Brain microvascular endothelial cell (primary cell): Measurements from ENCODE around the gene CYS1.
"Not testable (repeated sequence)": the region's sequence is repeated elsewhere in the genome, so short reads cannot be mapped to it uniquely, and the experiment has no call there.

ENCODE experiments used
- DNase-seq: peaks from one replicate; pipeline ENCODE4 v3.0.0-alpha.2; 2020
- H3K27ac ChIP-seq: fragments of 250-450 bp; sonication (Bioruptor Pico); 2 replicates; pipeline ENCODE4 v1.5.1; 2020; ENCODE audit warnings: mild to moderate bottlenecking, moderate library complexity
- H3K27me3 ChIP-seq: fragments of 250-450 bp; sonication (Bioruptor Pico); replicated peaks from 2 replicates; pipeline ENCODE4 v1.5.1; 2020; ENCODE audit warnings: mild to moderate bottlenecking
- H3K36me3 ChIP-seq: fragments of 250-450 bp; sonication (Bioruptor Pico); replicated peaks from 2 replicates; pipeline ENCODE4 v1.5.1; 2020; ENCODE audit warnings: mild to moderate bottlenecking
- H3K4me3 ChIP-seq: 2 replicates; pipeline ENCODE4 v1.5.1; 2011; ENCODE audit warnings: low read depth, mild to moderate bottlenecking, control low read depth, low read length, moderate library complexity
- in situ Hi-C: cut with HindIII; loops from 2 replicates; pipeline ENCODE4 v1.10.0; 2017; ENCODE audit warnings: low sequenced_read_pairs, low pct_ligation_motif_present
- TF ChIP-seq, protein P1 (sequence below): IDR thresholded peaks from 2 replicates; pipeline ENCODE4 v1.5.1; 2011; ENCODE audit warnings: low read depth, mild to moderate bottlenecking, moderate library complexity, low read length, control low read depth, inconsistent platforms; ENCODE audit errors: missing control alignments

The CYS1 gene

DNA sequence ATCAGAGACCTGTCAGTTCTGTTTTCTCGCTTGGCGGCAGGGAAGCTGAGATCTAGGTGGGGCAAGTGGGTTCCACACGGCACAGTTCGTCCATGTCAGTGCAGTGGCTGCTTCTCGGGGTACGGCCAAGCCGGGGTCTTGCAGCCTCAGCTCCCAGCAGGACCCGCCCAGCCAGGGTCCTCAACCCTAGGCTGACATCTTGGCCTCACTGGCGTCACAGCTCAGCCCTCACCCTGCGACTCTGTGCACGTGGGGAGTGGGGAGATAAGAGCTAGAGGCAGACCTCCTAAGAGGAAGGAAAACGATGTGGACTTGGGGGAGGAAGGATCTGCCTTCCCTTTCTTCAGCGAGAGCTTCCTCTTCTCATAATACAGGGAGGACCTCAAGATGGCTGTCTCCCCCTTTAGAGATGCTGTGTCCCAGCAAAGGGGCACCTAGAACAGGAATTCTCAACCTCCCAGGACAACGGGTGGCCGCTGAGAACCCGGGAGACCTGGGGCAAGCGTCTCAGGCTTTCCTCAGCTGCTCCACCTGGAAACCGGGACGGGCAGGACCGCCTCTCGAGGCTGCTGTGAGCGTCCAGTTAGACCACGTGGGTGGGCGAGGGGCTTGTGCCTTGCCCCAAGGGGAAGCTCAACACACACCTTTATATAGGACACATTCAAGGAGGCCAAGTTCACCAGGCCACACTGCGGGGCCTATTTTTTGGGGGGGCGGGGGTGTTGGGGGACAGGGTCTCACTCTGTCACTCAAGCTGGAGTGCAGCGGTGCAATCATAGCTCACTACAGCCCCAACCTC is 60.4 kb downstream of the CYS1 start:
- TF ChIP-seq, protein P1, sequence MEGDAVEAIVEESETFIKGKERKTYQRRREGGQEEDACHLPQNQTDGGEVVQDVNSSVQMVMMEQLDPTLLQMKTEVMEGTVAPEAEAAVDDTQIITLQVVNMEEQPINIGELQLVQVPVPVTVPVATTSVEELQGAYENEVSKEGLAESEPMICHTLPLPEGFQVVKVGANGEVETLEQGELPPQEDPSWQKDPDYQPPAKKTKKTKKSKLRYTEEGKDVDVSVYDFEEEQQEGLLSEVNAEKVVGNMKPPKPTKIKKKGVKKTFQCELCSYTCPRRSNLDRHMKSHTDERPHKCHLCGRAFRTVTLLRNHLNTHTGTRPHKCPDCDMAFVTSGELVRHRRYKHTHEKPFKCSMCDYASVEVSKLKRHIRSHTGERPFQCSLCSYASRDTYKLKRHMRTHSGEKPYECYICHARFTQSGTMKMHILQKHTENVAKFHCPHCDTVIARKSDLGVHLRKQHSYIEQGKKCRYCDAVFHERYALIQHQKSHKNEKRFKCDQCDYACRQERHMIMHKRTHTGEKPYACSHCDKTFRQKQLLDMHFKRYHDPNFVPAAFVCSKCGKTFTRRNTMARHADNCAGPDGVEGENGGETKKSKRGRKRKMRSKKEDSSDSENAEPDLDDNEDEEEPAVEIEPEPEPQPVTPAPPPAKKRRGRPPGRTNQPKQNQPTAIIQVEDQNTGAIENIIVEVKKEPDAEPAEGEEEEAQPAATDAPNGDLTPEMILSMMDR, result no peak
- no peak overlapping the region for H3K4me3 ChIP-seq
- in situ Hi-C loops, result no loop called here

DNA sequence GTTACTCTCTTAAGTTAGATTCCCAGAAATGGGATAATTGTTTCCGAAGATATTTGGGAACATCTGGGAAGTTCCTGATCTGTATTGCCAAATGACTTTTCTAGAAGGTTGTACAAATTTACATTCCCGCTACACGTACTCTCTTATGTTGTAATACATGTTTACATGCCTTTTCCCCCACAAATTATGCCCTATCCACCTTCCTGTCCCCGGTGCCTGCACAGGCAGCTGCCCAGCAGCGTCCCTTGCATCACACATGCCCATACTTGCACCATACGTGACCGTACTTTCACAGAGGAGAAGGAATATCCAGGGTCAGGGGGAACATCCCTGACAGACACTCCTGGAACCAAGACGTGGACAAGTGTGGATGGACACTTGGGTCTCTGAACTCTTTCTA is 61.0 kb downstream of the CYS1 start:
- Histone ChIP-seq H3K27me3 (no peaks in the 10 kb centered on the region), H3K4me3 (no peak overlapping the region), H3K36me3 (no peaks in the 10 kb centered on the region), H3K27ac (no peak overlapping the region)
- in situ Hi-C loops, result no loop called here
- TF ChIP-seq, protein P1, result no peak
- DNase-seq, result no peak

More for the DNA sequence above, 60.4 kb downstream of the CYS1 start:
- DNase-seq, result no peak
- Histone ChIP-seq H3K27ac (no peak overlapping the region), H3K27me3 (no peaks in the 10 kb centered on the region), H3K36me3 (no peaks in the 10 kb centered on the region)

DNA sequence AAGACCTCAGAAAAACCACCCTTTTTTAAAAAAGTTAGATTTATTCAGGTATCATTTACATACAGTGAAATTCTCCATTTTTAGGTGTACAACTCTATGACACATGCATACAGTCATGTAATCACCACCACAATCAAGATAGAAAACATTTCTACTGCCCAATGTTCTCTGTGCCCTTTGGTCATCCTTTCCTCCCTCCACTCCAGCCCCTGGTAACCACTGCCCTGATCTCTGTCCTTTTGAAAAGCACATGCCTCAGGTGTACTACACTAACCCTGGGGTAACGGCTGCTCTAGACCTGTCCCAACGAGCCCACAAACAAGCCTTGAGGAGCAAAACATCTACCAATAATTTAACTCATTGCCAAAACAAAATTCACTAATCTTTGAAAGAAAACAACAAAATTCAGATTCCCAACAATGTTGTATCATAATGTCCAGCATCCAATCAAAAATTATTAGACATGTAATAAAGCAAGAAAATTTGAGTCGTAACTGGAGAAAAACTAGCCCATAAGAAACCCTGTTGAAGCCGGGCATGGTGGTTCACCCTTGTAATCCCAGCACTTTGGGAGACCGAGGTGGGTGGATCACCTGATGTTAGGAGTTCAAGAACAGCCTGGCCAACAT is 62.8 kb downstream of the CYS1 start:
- Histone ChIP-seq H3K27me3 (no peaks in the 10 kb centered on the region), H3K27ac (no peak overlapping the region), H3K4me3 (no peak overlapping the region), H3K36me3 (no peaks in the 10 kb centered on the region)
- TF ChIP-seq, protein P1, result no peak
- DNase-seq, result no peak
- in situ Hi-C loops, result no loop called here

DNA sequence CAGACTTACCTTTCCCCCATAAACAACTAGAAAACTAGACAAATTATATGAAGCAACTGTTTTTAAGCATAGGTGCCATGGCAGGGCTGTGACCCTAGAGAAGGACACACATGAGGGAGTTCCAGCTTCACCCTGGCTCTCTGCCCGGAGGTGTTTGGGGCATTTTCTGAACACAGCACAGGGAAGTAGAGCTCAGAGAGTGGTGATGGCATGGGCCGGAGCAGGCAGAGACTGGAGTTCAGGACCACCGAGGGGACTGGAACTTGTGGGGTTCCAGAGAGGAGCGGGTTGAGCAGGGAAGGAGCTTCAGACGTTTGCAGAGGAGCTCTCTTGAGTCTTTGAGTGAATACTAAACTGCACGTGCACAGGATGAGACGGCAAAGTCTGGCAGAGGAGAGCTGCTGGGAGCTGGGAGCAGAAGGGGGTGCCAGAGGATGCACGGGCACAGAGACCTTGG is 63.4 kb downstream of the CYS1 start:
- TF ChIP-seq, protein P1, result no peak
- H3K27me3 ChIP-seq, result no peaks in the 10 kb centered on the region
- no peak overlapping the region for H3K27ac ChIP-seq
- in situ Hi-C loops, result no loop called here
- DNase-seq, result no peak
- H3K4me3 ChIP-seq, result no peak overlapping the region
- no peaks in the 10 kb centered on the region for H3K36me3 ChIP-seq

DNA sequence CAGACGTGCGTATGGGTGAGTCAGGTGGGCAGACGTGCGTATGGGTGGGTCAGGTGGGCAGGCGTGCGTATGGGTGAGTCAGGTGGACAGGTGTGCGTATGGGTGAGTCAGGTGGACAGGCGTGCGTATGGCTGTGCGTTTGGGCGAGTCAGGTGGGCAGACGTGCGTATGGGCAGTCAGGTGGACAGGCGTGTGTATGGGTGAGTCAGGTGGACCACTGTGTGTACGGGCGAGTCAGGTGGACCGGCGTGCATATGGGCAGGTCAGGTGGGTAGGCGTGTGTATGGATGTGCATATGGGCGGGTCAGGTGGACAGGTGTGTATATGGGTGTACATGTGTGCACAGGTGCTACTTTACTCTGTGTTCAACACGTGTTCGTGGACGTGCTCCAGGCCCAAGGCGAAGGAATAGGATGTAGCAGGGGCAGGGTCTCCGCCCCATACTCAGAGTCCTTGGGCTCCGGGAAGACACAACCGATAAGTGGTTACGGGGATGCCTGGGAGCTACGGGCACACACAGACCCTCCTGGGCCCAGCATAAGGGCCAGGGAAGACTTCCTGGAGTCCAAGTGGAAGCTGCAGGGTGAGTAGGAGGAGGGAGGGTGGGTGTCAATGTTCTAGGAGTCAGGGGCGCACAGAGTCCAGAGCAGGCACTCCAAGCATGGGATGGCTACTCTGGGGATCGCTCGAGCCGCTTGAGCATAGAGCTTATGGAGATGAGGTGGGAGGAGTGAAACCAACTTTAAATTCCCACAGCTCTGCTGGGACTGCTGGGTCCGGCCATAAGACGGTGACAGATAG is 64.0 kb downstream of the CYS1 start:
- in situ Hi-C loops, result no loop called here
- DNase-seq, result no peak

DNA sequence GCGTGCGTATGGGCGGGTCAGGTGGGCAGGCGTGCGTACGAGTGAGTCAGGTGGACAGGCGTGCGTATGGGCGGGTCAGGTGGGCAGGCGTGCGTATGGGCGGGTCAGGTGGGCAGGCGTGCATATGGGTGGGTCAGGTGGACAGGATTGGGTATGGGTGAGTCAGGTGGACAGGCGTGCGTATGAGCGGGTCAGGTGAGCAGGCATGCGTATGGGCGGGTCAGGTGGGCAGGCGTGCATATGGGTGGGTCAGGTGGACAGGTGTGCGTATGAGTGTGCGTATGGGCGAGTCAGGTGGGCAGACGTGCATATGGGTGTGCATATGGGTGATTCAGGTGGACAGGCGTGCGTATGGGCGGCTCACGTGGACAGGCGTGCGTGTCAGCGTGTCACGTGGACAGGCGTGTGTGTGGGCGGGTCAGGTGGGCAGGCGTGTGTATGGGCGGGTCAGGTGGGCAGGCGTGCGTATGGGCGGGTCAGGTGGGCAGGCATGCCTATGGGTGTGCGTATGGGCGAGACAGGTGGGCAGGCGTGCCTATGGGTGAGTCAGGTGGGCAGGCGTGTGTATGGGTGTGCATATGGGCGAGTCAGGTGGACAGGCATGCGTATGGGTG is 64.7 kb downstream of the CYS1 start:
- DNase-seq, H3K4me3 ChIP-seq, H3K27me3 ChIP-seq, H3K36me3 ChIP-seq, in situ Hi-C loops, H3K27ac ChIP-seq: not testable (repeated sequence)

More for the DNA sequence above, 64.0 kb downstream of the CYS1 start:
- Histone ChIP-seq H3K27me3 (no peaks in the 10 kb centered on the region), H3K36me3 (no peaks in the 10 kb centered on the region), H3K27ac (no peak overlapping the region), H3K4me3 (no peak overlapping the region)
- TF ChIP-seq, protein P1, result no peak
